GM12878 (cell line): ENCODE data around the gene RPUSD3. TPM values are rescaled to one million over a fixed set of nuclear protein-coding genes. Genes with fewer than 3 reads are reported as not detected.

ENCODE experiments used
- ATAC-seq: fragments of 200-7000 bp; cut with Tn5 transposase; 3 replicates; pipeline ENCODE4 v1.9.1; 2020; ENCODE audit warnings: mild to moderate bottlenecking, moderate library complexity
- BruUV-seq: library from RNA; stranded (reverse); fragments of 400-500 nt; replicated peaks from 2 replicates; lab custom pipeline; 2021; lab: Mats Ljungman, UMichigan
- CTCF ChIA-PET: fragments of 300-600 bp; sonication (Branson Sonifier 250); formaldehyde crosslinking; extraction: SDS; loops from one replicate; lab custom pipeline; 2021; ENCODE audit warnings: inconsistent platforms; lab: Yijun Ruan, JAX
- POLR2A ChIA-PET: fragments of 350-600 bp; formaldehyde crosslinking; extraction: SDS; loops from one replicate; lab custom pipeline; 2021; ENCODE audit warnings: inconsistent platforms; lab: Charles Lee
- RAD21 ChIA-PET: fragments of 300-600 bp; sonication (Branson Sonifier 250); formaldehyde crosslinking; loops from one replicate; lab custom pipeline; 2023; ENCODE audit warnings: antibody characterized with exemption; ENCODE audit not compliant: unreplicated experiment; lab: Charles Lee
- SMC1A ChIA-PET: fragments of 300-600 bp; sonication (Branson Sonifier 250); formaldehyde crosslinking; loops from one replicate; lab custom pipeline; 2023; ENCODE audit not compliant: unreplicated experiment, uncharacterized antibody; lab: Charles Lee
- DNase-seq: peaks from one replicate; pipeline ENCODE4 v3.0.0-alpha.2; 2011; ENCODE audit warnings: low read depth, low spot score
- FAIRE-seq: peaks from 3 replicates; lab custom pipeline; 2011; peaks lifted over from hg19 to GRCh38; lab: Jason Lieb, UNC
- H2AFZ ChIP-seq: 2 replicates; pipeline ENCODE4 v1.6.0; 2011; ENCODE audit warnings: low read depth, low read length, control low read depth; ENCODE audit not compliant: control insufficient read depth
- H3K27ac ChIP-seq: 2 replicates; pipeline ENCODE4 v1.5.1; 2011; ENCODE audit warnings: control low read depth; ENCODE audit not compliant: control insufficient read depth, insufficient read depth
- H3K27me3 ChIP-seq, 2 experiments: replicated peaks in 1 of 2; 2 replicates each; pipeline versions ENCODE4 v1.6.0 to v1.6.1; 2011; ENCODE audit warnings: low read length in 1 of 2; ENCODE audit not compliant: control insufficient read depth in 2 of 2, insufficient read depth in 2 of 2
- H3K36me3 ChIP-seq, 2 experiments: 2 replicates each; pipeline ENCODE4 v1.5.1; 2011; ENCODE audit warnings: low read length in 1 of 2; ENCODE audit not compliant: control insufficient read depth in 2 of 2, insufficient read depth in 2 of 2
- H3K4me1 ChIP-seq: 2 replicates; pipeline ENCODE4 v1.6.1; 2011; ENCODE audit warnings: mild to moderate bottlenecking, low read length, moderate library complexity, mixed read lengths; ENCODE audit not compliant: control insufficient read depth, insufficient read depth
- H3K4me2 ChIP-seq: 2 replicates; pipeline ENCODE4 v1.6.0; 2011; ENCODE audit warnings: control low read depth; ENCODE audit not compliant: control insufficient read depth, insufficient read depth
- H3K4me3 ChIP-seq: fragments of 200-600 bp; sonication (generic); 2 replicates; pipeline ENCODE4 v1.5.1; 2016
- H3K79me2 ChIP-seq: 2 replicates; pipeline ENCODE4 v1.6.0; 2011; ENCODE audit warnings: low read length; ENCODE audit not compliant: control insufficient read depth, insufficient read depth
- H3K9ac ChIP-seq: 2 replicates; pipeline ENCODE4 v1.8.0; 2011; ENCODE audit warnings: low read length, control low read depth, mixed read lengths; ENCODE audit not compliant: control insufficient read depth, insufficient read depth
- H3K9me3 ChIP-seq: replicated peaks from 3 replicates; pipeline ENCODE4 v1.5.1; 2011; ENCODE audit warnings: mild to moderate bottlenecking, low read length; ENCODE audit not compliant: control insufficient read depth, insufficient read depth
- H4K20me1 ChIP-seq: 2 replicates; pipeline ENCODE4 v1.6.0; 2011; ENCODE audit not compliant: control insufficient read depth, insufficient read depth
- BCLAF1 ChIP-seq: fragments of 450-650 bp; IDR thresholded peaks from 2 replicates; pipeline ENCODE4 v1.6.1; 2017; ENCODE audit warnings: antibody characterized with exemption, mild to moderate bottlenecking, moderate library complexity
- CBX3 ChIP-seq: fragments of 200-600 bp; sonication (generic); IDR thresholded peaks from 2 replicates; pipeline ENCODE4 v1.6.1; 2016; ENCODE audit warnings: low read depth, borderline replicate concordance
- CEBPB ChIP-seq, 2 experiments: fragments of 150-350 bp in 1 of 2; IDR thresholded peaks; 2 replicates each; pipeline ENCODE4 v1.6.1; 2012 to 2014; ENCODE audit warnings: low read depth in 2 of 2, low read length in 2 of 2, borderline replicate concordance in 1 of 2, inconsistent platforms in 1 of 2
- CEBPZ ChIP-seq: fragments of 150-350 bp; IDR thresholded peaks from 2 replicates; pipeline ENCODE4 v1.6.1; 2016; ENCODE audit warnings: low read depth, low read length
- FOXK2 ChIP-seq: fragments of 450-650 bp; IDR thresholded peaks from 2 replicates; pipeline ENCODE4 v1.6.1; 2017; ENCODE audit warnings: mild to moderate bottlenecking, moderate library complexity
- PAX5 ChIP-seq: IDR thresholded peaks from 2 replicates; pipeline ENCODE4 v1.6.1; 2011; ENCODE audit warnings: low read depth, low read length, borderline replicate concordance
- RELB ChIP-seq: fragments of 450-650 bp; IDR thresholded peaks from 2 replicates; pipeline ENCODE4 v1.6.1; 2017; ENCODE audit warnings: low read depth, mild to moderate bottlenecking, moderate library complexity
- RUNX3 ChIP-seq: IDR thresholded peaks from 2 replicates; pipeline ENCODE4 v1.6.1; 2012; ENCODE audit warnings: low read length, inconsistent platforms
- ZBTB40 ChIP-seq: fragments of 450-650 bp; IDR thresholded peaks from 2 replicates; pipeline ENCODE4 v1.6.1; 2016; ENCODE audit warnings: mild to moderate bottlenecking, moderate library complexity, borderline replicate concordance
- WGBS: methylation state at CpG from one replicate; pipeline ENCODE4 v1.1.6; 2016; ENCODE audit warnings: low lambda C conversion rate; ENCODE audit not compliant: insufficient replicate concordance, insufficient coverage; ENCODE audit errors: missing lambda C conversion rate; 5-methylcytosine and 5-hydroxymethylcytosine counted together
- in situ Hi-C: fragments of 300-500 bp; cut with MboI; formaldehyde crosslinking; loops from 9 replicates; pipeline ENCODE4 v1.14.3; 2018; ENCODE audit warnings: mixed read lengths
- intact Hi-C: fragments of 100-400 bp; cut with micrococcal nuclease; formaldehyde crosslinking; loops from one replicate; pipeline ENCODE4 v1.14.2; 2022; ENCODE audit not compliant: unreplicated experiment
- polyA plus RNA-seq, 11 experiments: library from polyadenylated mRNA; depleted of rRNA in 4 of 11; unstranded in 6 of 11; stranded (reverse) in 5 of 11; fragments of >200 nt; fragmentation: Nextera tagmentation in 4 of 11; fragmentation: Illumina TruSeq in 1 of 11; extraction: Ambion mirVana in 4 of 11; extraction: Trizol in 1 of 11; gene quantifications; 1 replicate in 1 of 11; 2 replicates in 10 of 11; pipeline versions ENCODE4 v1.2.1 to v1.2.3, GENCODE V29; 2011 to 2016; ENCODE audit warnings: inconsistent platforms in 2 of 11, missing spikeins in 2 of 11, low read depth in 1 of 11
- total RNA-seq, 4 experiments: library from RNA; depleted of rRNA in 3 of 4; stranded (reverse); fragments of >200 nt in 3 of 4; fragmentation: Illumina TruSeq in 1 of 4; extraction: Trizol in 1 of 4; gene quantifications; 2 replicates each; pipeline versions ENCODE4 v1.2.1 to v1.2.3, GENCODE V29; 2013 to 2021

Gene RPUSD3
- total and polyA plus RNA-seq, 10 of the 15 experiments (the other 5 are each of a cell fraction or from before 2014, with no cell fraction given) = 6.4 to 72.9 (median 41.8) TPM

- ChIA-PET RAD21 (interaction anchor here (0.9 to 1.3 kb wide), 2 partner anchors 9 to 22 kb away, joined by 4 to 5 read pairs; partner anchors contain the start of gene CIDEC), SMC1A (interaction anchor here (0.6 to 1.7 kb wide), 5 partner anchors 13 to 799 kb away, joined by 3 to 7 read pairs (median 4); partner anchors contain the start of genes CRELD1 and IL17RE), CTCF (interaction anchor here (1.1 to 3.1 kb wide), 2 partner anchors 27 to 42 kb away, joined by 3 to 28 read pairs; partner anchors contain the start of genes CRELD1 and IL17RC), POLR2A (interaction anchor here (0.6 to 3.4 kb wide), 3 partner anchors 10 to 58 kb away, joined by 3 to 35 read pairs (median 4); partner anchors contain the start of gene CIDEC)
- no peaks in the 10 kb centered on the region; the same call in 2 of the 3 replicates for H3K9me3 ChIP-seq
- H3K27ac ChIP-seq = no peak overlapping the region
- peaks cover 2 to 12% of the 10 kb centered on the region in 2 experiments for H3K36me3 ChIP-seq
- FAIRE-seq (no peak), DNase-seq (no peak), ATAC-seq (no peak)
- intact Hi-C loops (no loop called here), in situ Hi-C loops (no loop called here)
- no peaks in the 10 kb centered on the region for H4K20me1 ChIP-seq
- H3K9ac ChIP-seq = no peak overlapping the region
- peaks cover 34% of the 10 kb centered on the region for H3K79me2 ChIP-seq
- H3K4me3 ChIP-seq = no peak overlapping the region
- H3K4me2 ChIP-seq = no peak overlapping the region
- no peak overlapping the region for H2AFZ ChIP-seq
- no TSS peak for BruUV-seq
- 68% methylated on average over 5 of the region's 5 CpGs for WGBS
- no peaks in the 10 kb centered on the region for H3K4me1 ChIP-seq
- H3K27me3 ChIP-seq = no peaks in the 10 kb centered on the region
- no peak for TF ChIP-seq PAX5
- TF ChIP-seq ZBTB40 = no peak
- TF ChIP-seq RUNX3 = no peak
- no peak for TF ChIP-seq CEBPZ
- no peak for TF ChIP-seq FOXK2
- no peak for TF ChIP-seq CBX3
- TF ChIP-seq CEBPB (IDR thresholded peaks at IDR 0.05; ENCODE audit: borderline replicate concordance in 1 of 2, low read depth in 2 of 2, low read length in 2 of 2) = no peak
- TF ChIP-seq BCLAF1 = no peak
- no peak for TF ChIP-seq RELB
Observed at GRCh38 chr3:9889405-9889804, 45.6 kb upstream of the RPUSD3 start.
